HG03064 (cell line): ENCODE data around the gene GRID2.

Source experiments
- ATAC-seq: cut with Tn5 transposase; IDR thresholded peaks from one replicate; pipeline ENCODE4 v1.9.1; 2021; ENCODE audit warnings: low read depth; ENCODE audit not compliant: unreplicated experiment

The GRID2 gene

GRCh38 chr4:93174598-93174997 lies 870.8 kb downstream of the GRID2 start:
- no peak for ATAC-seq

GRCh38 chr4:93178279-93178678 lies 874.5 kb downstream of the GRID2 start:
- ATAC-seq = no peak

GRCh38 chr4:93179044-93179443 lies 875.3 kb downstream of the GRID2 start:
- ATAC-seq = no peak

GRCh38 chr4:93182722-93183121 lies 879.0 kb downstream of the GRID2 start:
- no peak for ATAC-seq

GRCh38 chr4:93183576-93183975 lies 879.8 kb downstream of the GRID2 start:
- no peak for ATAC-seq

- no peak for ATAC-seq
These were observed 880.3 kb downstream of the GRID2 start for GRCh38 chr4:93184053-93184452.

GRCh38 chr4:93186846-93187245 lies 883.1 kb downstream of the GRID2 start:
- ATAC-seq = no peak

GRCh38 chr4:93187466-93187865 lies 883.7 kb downstream of the GRID2 start:
- no peak for ATAC-seq

- no peak for ATAC-seq
These were observed 884.1 kb downstream of the GRID2 start for GRCh38 chr4:93187892-93188291.

- ATAC-seq = no peak
These were observed 895.7 kb downstream of the GRID2 start for GRCh38 chr4:93199492-93199891.

- no peak for ATAC-seq
These were observed 897.8 kb downstream of the GRID2 start for GRCh38 chr4:93201471-93202096.

- no peak for ATAC-seq
These were observed 899.9 kb downstream of the GRID2 start for GRCh38 chr4:93203708-93204107.

- ATAC-seq = no peak
These were observed 908.5 kb downstream of the GRID2 start for GRCh38 chr4:93212250-93212649.

- no peak for ATAC-seq
These were observed 912.9 kb downstream of the GRID2 start for GRCh38 chr4:93216646-93217045.

GRCh38 chr4:93217431-93217830 lies 913.7 kb downstream of the GRID2 start:
- no peak for ATAC-seq

GRCh38 chr4:93221771-93222170 lies 918.0 kb downstream of the GRID2 start:
- ATAC-seq = no peak

- ATAC-seq = no peak
These were observed 924.3 kb downstream of the GRID2 start for GRCh38 chr4:93228021-93228420.

- ATAC-seq = no peak
These were observed 929.1 kb downstream of the GRID2 start for GRCh38 chr4:93232883-93233282.

- no peak for ATAC-seq
These were observed 933.8 kb downstream of the GRID2 start for GRCh38 chr4:93237521-93237920.

- no peak for ATAC-seq
These were observed 939.5 kb downstream of the GRID2 start for GRCh38 chr4:93243262-93243661.

GRCh38 chr4:93261207-93261606 lies 957.4 kb downstream of the GRID2 start:
- ATAC-seq = no peak

GRCh38 chr4:93263166-93263565 lies 959.4 kb downstream of the GRID2 start:
- ATAC-seq = no peak

GRCh38 chr4:93267747-93268146 lies 964.0 kb downstream of the GRID2 start:
- ATAC-seq = no peak
